ENCODE results near the gene TRAF2. TPM values are rescaled to one million over a fixed set of nuclear protein-coding genes. Genes with fewer than 3 reads are reported as not detected.

Gene TRAF2
- total RNA-seq, 1 experiment from 2014 or later = 48.6 TPM

- H3K4me3 ChIP-seq (ENCODE audit: insufficient read depth, low read depth, low read length) = no peak overlapping the region
- H3K36me3 ChIP-seq (replicated peaks; ENCODE audit: control insufficient read depth, insufficient read depth, low read length) = no peaks in the 10 kb centered on the region
- no peaks in the 10 kb centered on the region for H3K27me3 ChIP-seq (ENCODE audit: control insufficient read depth, insufficient read depth, low read length)
- no peak for DNase-seq
These were observed 77.0 kb downstream of the TRAF2 start for GRCh38 chr9:136963341-136963740.

GRCh38 chr9:136963751-136964150 is 77.4 kb downstream of the TRAF2 start:
- Histone ChIP-seq H3K36me3 (replicated peaks; ENCODE audit: control insufficient read depth, insufficient read depth, low read length) (no peaks in the 10 kb centered on the region), H3K4me3 (ENCODE audit: insufficient read depth, low read depth, low read length) (no peak overlapping the region), H3K27me3 (ENCODE audit: control insufficient read depth, insufficient read depth, low read length) (no peaks in the 10 kb centered on the region)
- DNase-seq = no peak

- Histone ChIP-seq H3K36me3 (replicated peaks; ENCODE audit: control insufficient read depth, insufficient read depth, low read length) (no peaks in the 10 kb centered on the region), H3K4me3 (ENCODE audit: insufficient read depth, low read depth, low read length) (no peak overlapping the region), H3K27me3 (ENCODE audit: control insufficient read depth, insufficient read depth, low read length) (no peaks in the 10 kb centered on the region)
- no peak for DNase-seq
These were observed 77.9 kb downstream of the TRAF2 start for GRCh38 chr9:136964171-136964689.

GRCh38 chr9:136964833-136965422 is 78.6 kb downstream of the TRAF2 start:
- DNase-seq = no peak
- H3K4me3 ChIP-seq (ENCODE audit: insufficient read depth, low read depth, low read length) = no peak overlapping the region
- no peaks in the 10 kb centered on the region for H3K36me3 ChIP-seq (replicated peaks; ENCODE audit: control insufficient read depth, insufficient read depth, low read length)
- H3K27me3 ChIP-seq (ENCODE audit: control insufficient read depth, insufficient read depth, low read length) = no peaks in the 10 kb centered on the region

GRCh38 chr9:136965771-136966484 is 79.6 kb downstream of the TRAF2 start:
- no peak for DNase-seq
- no peaks in the 10 kb centered on the region for H3K27me3 ChIP-seq (ENCODE audit: control insufficient read depth, insufficient read depth, low read length)
- H3K36me3 ChIP-seq (replicated peaks; ENCODE audit: control insufficient read depth, insufficient read depth, low read length) = no peaks in the 10 kb centered on the region
- no peak overlapping the region for H3K4me3 ChIP-seq (ENCODE audit: insufficient read depth, low read depth, low read length)

GRCh38 chr9:136968333-136969127 is 82.2 kb downstream of the TRAF2 start:
- no peak overlapping the region for H3K4me3 ChIP-seq (ENCODE audit: insufficient read depth, low read depth, low read length)
- no peak for DNase-seq
- H3K36me3 ChIP-seq (replicated peaks; ENCODE audit: control insufficient read depth, insufficient read depth, low read length) = no peaks in the 10 kb centered on the region
- no peaks in the 10 kb centered on the region for H3K27me3 ChIP-seq (ENCODE audit: control insufficient read depth, insufficient read depth, low read length)

- no peaks in the 10 kb centered on the region for H3K36me3 ChIP-seq (replicated peaks; ENCODE audit: control insufficient read depth, insufficient read depth, low read length)
- DNase-seq = no peak
- H3K4me3 ChIP-seq (ENCODE audit: insufficient read depth, low read depth, low read length) = no peak overlapping the region
- no peaks in the 10 kb centered on the region for H3K27me3 ChIP-seq (ENCODE audit: control insufficient read depth, insufficient read depth, low read length)
These were observed 82.8 kb downstream of the TRAF2 start for GRCh38 chr9:136969150-136969549.

GRCh38 chr9:136969774-136970173 is 83.5 kb downstream of the TRAF2 start:
- Histone ChIP-seq H3K27me3 (ENCODE audit: control insufficient read depth, insufficient read depth, low read length) (no peaks in the 10 kb centered on the region), H3K4me3 (ENCODE audit: insufficient read depth, low read depth, low read length) (no peak overlapping the region), H3K36me3 (replicated peaks; ENCODE audit: control insufficient read depth, insufficient read depth, low read length) (no peaks in the 10 kb centered on the region)
- DNase-seq = no peak

- Histone ChIP-seq H3K27me3 (ENCODE audit: control insufficient read depth, insufficient read depth, low read length) (no peaks in the 10 kb centered on the region), H3K36me3 (replicated peaks; ENCODE audit: control insufficient read depth, insufficient read depth, low read length) (no peaks in the 10 kb centered on the region), H3K4me3 (ENCODE audit: insufficient read depth, low read depth, low read length) (no peak overlapping the region)
- no peak for DNase-seq
These were observed 84.0 kb downstream of the TRAF2 start for GRCh38 chr9:136970361-136970760.

GRCh38 chr9:136971746-136972145 is 85.4 kb downstream of the TRAF2 start:
- no peak for DNase-seq
- Histone ChIP-seq H3K4me3 (ENCODE audit: insufficient read depth, low read depth, low read length) (no peak overlapping the region), H3K36me3 (replicated peaks; ENCODE audit: control insufficient read depth, insufficient read depth, low read length) (no peaks in the 10 kb centered on the region), H3K27me3 (ENCODE audit: control insufficient read depth, insufficient read depth, low read length) (no peaks in the 10 kb centered on the region)

- Histone ChIP-seq H3K27me3 (ENCODE audit: control insufficient read depth, insufficient read depth, low read length) (peaks cover 2% of the 10 kb centered on the region; the same call in 1 of the 2 replicates), H3K4me3 (ENCODE audit: insufficient read depth, low read depth, low read length) (no peak overlapping the region), H3K36me3 (replicated peaks; ENCODE audit: control insufficient read depth, insufficient read depth, low read length) (no peaks in the 10 kb centered on the region)
- no peak for DNase-seq
These were observed 86.0 kb downstream of the TRAF2 start for GRCh38 chr9:136972335-136972734.

GRCh38 chr9:136972743-136973142 is 86.4 kb downstream of the TRAF2 start:
- Histone ChIP-seq H3K4me3 (ENCODE audit: insufficient read depth, low read depth, low read length) (no peak overlapping the region), H3K27me3 (ENCODE audit: control insufficient read depth, insufficient read depth, low read length) (peaks cover 6% of the 10 kb centered on the region; the same call in 1 of the 2 replicates), H3K36me3 (replicated peaks; ENCODE audit: control insufficient read depth, insufficient read depth, low read length) (no peaks in the 10 kb centered on the region)
- DNase-seq = no peak

GRCh38 chr9:136973618-136974617 is 87.6 kb downstream of the TRAF2 start:
- Histone ChIP-seq H3K36me3 (replicated peaks; ENCODE audit: control insufficient read depth, insufficient read depth, low read length) (no peaks in the 10 kb centered on the region), H3K4me3 (ENCODE audit: insufficient read depth, low read depth, low read length) (no peak overlapping the region), H3K27me3 (ENCODE audit: control insufficient read depth, insufficient read depth, low read length) (peaks cover 7% of the 10 kb centered on the region; the same call in 1 of the 2 replicates)
- no peak for DNase-seq

Data from H7 (cell line).